GM23338 (cell line): Measurements from ENCODE around the gene ETV6. TPM values are rescaled to one million over a fixed set of nuclear protein-coding genes. Genes with fewer than 3 reads are reported as not detected.

ENCODE experiments used
- ATAC-seq: fragments of 200-7000 bp; cut with Tn5 transposase; 3 replicates; pipeline ENCODE4 v1.9.1; 2020
- DNase-seq: peaks from one replicate; pipeline ENCODE4 v3.0.0-alpha.2; 2015; ENCODE audit warnings: low spot score
- H2AFZ ChIP-seq: fragments of 200-600 bp; sonication (generic); 2 replicates; pipeline ENCODE4 v1.8.0; 2016; ENCODE audit warnings: antibody characterized with exemption, mild to moderate bottlenecking, moderate library complexity
- H3F3A ChIP-seq: fragments of 200-600 bp; sonication (generic); replicated peaks from 2 replicates; pipeline ENCODE4 v1.8.0; 2017; ENCODE audit warnings: antibody characterized with exemption, mixed run types, low read depth
- H3K27ac ChIP-seq: fragments of 200-600 bp; sonication (generic); 2 replicates; pipeline ENCODE4 v1.6.1; 2016; ENCODE audit warnings: low read depth
- H3K27me3 ChIP-seq: fragments of 200-600 bp; sonication (generic); 2 replicates; pipeline ENCODE4 v1.8.0; 2016; ENCODE audit warnings: mild to moderate bottlenecking, mixed run types, moderate library complexity; ENCODE audit not compliant: insufficient read depth
- H3K36me3 ChIP-seq: fragments of 200-600 bp; sonication (generic); 2 replicates; pipeline ENCODE4 v1.8.0; 2016; ENCODE audit warnings: mild to moderate bottlenecking; ENCODE audit not compliant: insufficient read depth
- H3K4me1 ChIP-seq: fragments of 200-600 bp; sonication (generic); 2 replicates; pipeline ENCODE4 v1.8.0; 2016; ENCODE audit warnings: mild to moderate bottlenecking, moderate library complexity; ENCODE audit not compliant: insufficient read depth
- H3K4me2 ChIP-seq: fragments of 200-600 bp; sonication (generic); 2 replicates; pipeline ENCODE4 v1.7.1; 2017; ENCODE audit warnings: mixed run types
- H3K4me3 ChIP-seq: fragments of 200-600 bp; sonication (generic); 2 replicates; pipeline ENCODE4 v1.6.1; 2016; ENCODE audit warnings: mixed run types
- H3K79me2 ChIP-seq: fragments of 200-600 bp; sonication (generic); replicated peaks from 2 replicates; pipeline ENCODE4 v1.8.0; 2017; ENCODE audit warnings: mild to moderate bottlenecking; ENCODE audit not compliant: insufficient read depth
- H3K9me2 ChIP-seq: fragments of 200-600 bp; sonication (generic); 2 replicates; pipeline ENCODE4 v1.8.0; 2017; ENCODE audit not compliant: insufficient read depth
- H4K20me1 ChIP-seq: fragments of 200-600 bp; sonication (generic); replicated peaks from 2 replicates; pipeline ENCODE4 v1.8.0; 2017; ENCODE audit warnings: mild to moderate bottlenecking; ENCODE audit not compliant: insufficient read depth
- H3K27ac Mint-ChIP-seq: 2 replicates; pipeline ENCODE4 v1.8.0; 2020; ENCODE audit warnings: inconsistent platforms, mild to moderate bottlenecking, moderate library complexity, mixed read lengths
- H3K27me3 Mint-ChIP-seq: 3 replicates; pipeline ENCODE4 v1.8.0; 2022; ENCODE audit warnings: low read depth, mild to moderate bottlenecking, moderate library complexity, mixed read lengths, inconsistent platforms; ENCODE audit not compliant: insufficient read depth, poor library complexity
- H3K36me3 Mint-ChIP-seq: 3 replicates; pipeline ENCODE4 v1.8.0; 2021; ENCODE audit warnings: low read depth, mild to moderate bottlenecking, inconsistent platforms, moderate library complexity, mixed read lengths
- H3K4me1 Mint-ChIP-seq: 3 replicates; pipeline ENCODE4 v1.8.0; 2020; ENCODE audit warnings: mild to moderate bottlenecking, inconsistent platforms, mixed read lengths
- H3K4me3 Mint-ChIP-seq: 3 replicates; pipeline ENCODE4 v1.8.0; 2021; ENCODE audit warnings: moderate library complexity, mild to moderate bottlenecking, inconsistent platforms, mixed read lengths
- H3K9me3 Mint-ChIP-seq: 3 replicates; pipeline ENCODE4 v1.8.0; 2020; ENCODE audit warnings: moderate library complexity, mild to moderate bottlenecking, inconsistent platforms, mixed read lengths
- CREB1 ChIP-seq: fragments of 250-450 bp; sonication (Bioruptor Pico); IDR thresholded peaks from 2 replicates; pipeline ENCODE4 v1.5.0; 2020; ENCODE audit warnings: low read depth, mild to moderate bottlenecking, moderate library complexity
- ETS1 ChIP-seq: IDR thresholded peaks from 2 replicates; pipeline ENCODE4 v1.6.1; 2016; ENCODE audit warnings: antibody characterized with exemption
- EZH2 ChIP-seq: fragments of 200-600 bp; sonication (generic); IDR thresholded peaks from one replicate; pipeline ENCODE4 v1.8.0; 2017; ENCODE audit warnings: antibody characterized with exemption, mild to moderate bottlenecking, low read depth; ENCODE audit not compliant: unreplicated experiment
- EZH2phosphoT487 ChIP-seq: fragments of 200-600 bp; sonication (generic); IDR thresholded peaks from one replicate; pipeline ENCODE4 v1.8.1; 2018; ENCODE audit warnings: antibody characterized with exemption; ENCODE audit not compliant: unreplicated experiment
- JUNB ChIP-seq: IDR thresholded peaks from one replicate; pipeline ENCODE4 v1.6.1; 2016; ENCODE audit warnings: antibody characterized with exemption; ENCODE audit not compliant: unreplicated experiment
- NANOG ChIP-seq: IDR thresholded peaks from 2 replicates; pipeline ENCODE4 v1.6.1; 2016; ENCODE audit warnings: antibody characterized with exemption, borderline replicate concordance
- POLR2AphosphoS5 ChIP-seq: IDR thresholded peaks from 2 replicates; pipeline ENCODE4 v1.6.1; 2016; ENCODE audit warnings: antibody characterized with exemption, low read depth
- REST ChIP-seq: IDR thresholded peaks from one replicate; pipeline ENCODE4 v1.6.1; 2018; ENCODE audit warnings: antibody characterized with exemption; ENCODE audit not compliant: unreplicated experiment
- STAT1 ChIP-seq: IDR thresholded peaks from one replicate; pipeline ENCODE4 v1.6.1; 2016; ENCODE audit warnings: antibody characterized with exemption; ENCODE audit not compliant: unreplicated experiment
- ZNF114 ChIP-seq: fragments of 250-450 bp; sonication (Bioruptor Pico); IDR thresholded peaks from 2 replicates; pipeline ENCODE4 v1.5.0; 2020; ENCODE audit warnings: mild to moderate bottlenecking, moderate library complexity
- ZNF331 ChIP-seq: fragments of 250-450 bp; sonication (Bioruptor Pico); IDR thresholded peaks from 2 replicates; pipeline ENCODE4 v1.5.0; 2020; ENCODE audit warnings: low read depth, mild to moderate bottlenecking, moderate library complexity
- polyA plus RNA-seq: library from polyadenylated mRNA; unstranded; fragments of >200 nt; fragmentation: Nextera tagmentation; extraction: Ambion mirVana; gene quantifications from 2 replicates; pipeline ENCODE4 v1.2.1, GENCODE V29; 2016
- total RNA-seq: library from RNA; depleted of rRNA; stranded (reverse); fragments of >200 nt; shearing (Covaris generic); gene quantifications from 2 replicates; pipeline ENCODE4 v1.2.3, GENCODE V29; 2014
- TF ChIP-seq, protein P1 (sequence below): fragments of 250-450 bp; sonication (Bioruptor Pico); IDR thresholded peaks from 2 replicates; pipeline ENCODE4 v1.5.0; 2020; ENCODE audit warnings: mild to moderate bottlenecking, moderate library complexity
- TF ChIP-seq, protein P2 (sequence below), 2 experiments: fragments of 200-600 bp in 1 of 2; sonication (generic) in 1 of 2; conservative IDR thresholded peaks; 2 replicates each; pipeline versions ENCODE4 v1.5.1 to v1.6.1; 2016 to 2017; ENCODE audit warnings: antibody characterized with exemption in 2 of 2, low read depth in 2 of 2, mild to moderate bottlenecking in 2 of 2, moderate library complexity in 1 of 2

The ETV6 gene
- total and polyA plus RNA-seq, 2 experiments from 2014 or later = 7.5 to 15.1 TPM

GRCh38 chr12:11798006-11798708 is 148.7 kb downstream of the ETV6 start:
- Histone ChIP-seq H3K36me3 (no peaks in the 10 kb centered on the region), H3K27me3 (no peaks in the 10 kb centered on the region), H3K79me2 (peaks cover 4% of the 10 kb centered on the region; the same call in 1 of the 2 replicates), H3K4me3 (no peak overlapping the region), H3F3A (no peaks in the 10 kb centered on the region), H3K4me2 (no peak overlapping the region), H4K20me1 (no peaks in the 10 kb centered on the region), H3K4me1 (peaks cover 12% of the 10 kb centered on the region), H2AFZ (no peak overlapping the region), H3K9me2 (peaks cover 4% of the 10 kb centered on the region; the same call in 1 of the 2 replicates), H3K27ac (no peak overlapping the region)
- Mint-ChIP-seq H3K9me3 (no peaks in the 10 kb centered on the region), H3K27me3 (no peaks in the 10 kb centered on the region), H3K4me3 (no peak overlapping the region), H3K27ac (no peak overlapping the region), H3K36me3 (no peaks in the 10 kb centered on the region), H3K4me1 (peaks cover 29% of the 10 kb centered on the region)
- DNase-seq = no peak
- ATAC-seq = no peak
- TF ChIP-seq CREB1 (CRISPR knock-in tag) (no peak), POLR2AphosphoS5 (no peak), STAT1 (no peak), EZH2 (no peak), ETS1 (no peak), REST (no peak), NANOG (no peak), EZH2phosphoT487 (no peak), JUNB (no peak), ZNF114 (no peak), ZNF331 (CRISPR knock-in tag) (no peak)
- TF ChIP-seq, protein P1, sequence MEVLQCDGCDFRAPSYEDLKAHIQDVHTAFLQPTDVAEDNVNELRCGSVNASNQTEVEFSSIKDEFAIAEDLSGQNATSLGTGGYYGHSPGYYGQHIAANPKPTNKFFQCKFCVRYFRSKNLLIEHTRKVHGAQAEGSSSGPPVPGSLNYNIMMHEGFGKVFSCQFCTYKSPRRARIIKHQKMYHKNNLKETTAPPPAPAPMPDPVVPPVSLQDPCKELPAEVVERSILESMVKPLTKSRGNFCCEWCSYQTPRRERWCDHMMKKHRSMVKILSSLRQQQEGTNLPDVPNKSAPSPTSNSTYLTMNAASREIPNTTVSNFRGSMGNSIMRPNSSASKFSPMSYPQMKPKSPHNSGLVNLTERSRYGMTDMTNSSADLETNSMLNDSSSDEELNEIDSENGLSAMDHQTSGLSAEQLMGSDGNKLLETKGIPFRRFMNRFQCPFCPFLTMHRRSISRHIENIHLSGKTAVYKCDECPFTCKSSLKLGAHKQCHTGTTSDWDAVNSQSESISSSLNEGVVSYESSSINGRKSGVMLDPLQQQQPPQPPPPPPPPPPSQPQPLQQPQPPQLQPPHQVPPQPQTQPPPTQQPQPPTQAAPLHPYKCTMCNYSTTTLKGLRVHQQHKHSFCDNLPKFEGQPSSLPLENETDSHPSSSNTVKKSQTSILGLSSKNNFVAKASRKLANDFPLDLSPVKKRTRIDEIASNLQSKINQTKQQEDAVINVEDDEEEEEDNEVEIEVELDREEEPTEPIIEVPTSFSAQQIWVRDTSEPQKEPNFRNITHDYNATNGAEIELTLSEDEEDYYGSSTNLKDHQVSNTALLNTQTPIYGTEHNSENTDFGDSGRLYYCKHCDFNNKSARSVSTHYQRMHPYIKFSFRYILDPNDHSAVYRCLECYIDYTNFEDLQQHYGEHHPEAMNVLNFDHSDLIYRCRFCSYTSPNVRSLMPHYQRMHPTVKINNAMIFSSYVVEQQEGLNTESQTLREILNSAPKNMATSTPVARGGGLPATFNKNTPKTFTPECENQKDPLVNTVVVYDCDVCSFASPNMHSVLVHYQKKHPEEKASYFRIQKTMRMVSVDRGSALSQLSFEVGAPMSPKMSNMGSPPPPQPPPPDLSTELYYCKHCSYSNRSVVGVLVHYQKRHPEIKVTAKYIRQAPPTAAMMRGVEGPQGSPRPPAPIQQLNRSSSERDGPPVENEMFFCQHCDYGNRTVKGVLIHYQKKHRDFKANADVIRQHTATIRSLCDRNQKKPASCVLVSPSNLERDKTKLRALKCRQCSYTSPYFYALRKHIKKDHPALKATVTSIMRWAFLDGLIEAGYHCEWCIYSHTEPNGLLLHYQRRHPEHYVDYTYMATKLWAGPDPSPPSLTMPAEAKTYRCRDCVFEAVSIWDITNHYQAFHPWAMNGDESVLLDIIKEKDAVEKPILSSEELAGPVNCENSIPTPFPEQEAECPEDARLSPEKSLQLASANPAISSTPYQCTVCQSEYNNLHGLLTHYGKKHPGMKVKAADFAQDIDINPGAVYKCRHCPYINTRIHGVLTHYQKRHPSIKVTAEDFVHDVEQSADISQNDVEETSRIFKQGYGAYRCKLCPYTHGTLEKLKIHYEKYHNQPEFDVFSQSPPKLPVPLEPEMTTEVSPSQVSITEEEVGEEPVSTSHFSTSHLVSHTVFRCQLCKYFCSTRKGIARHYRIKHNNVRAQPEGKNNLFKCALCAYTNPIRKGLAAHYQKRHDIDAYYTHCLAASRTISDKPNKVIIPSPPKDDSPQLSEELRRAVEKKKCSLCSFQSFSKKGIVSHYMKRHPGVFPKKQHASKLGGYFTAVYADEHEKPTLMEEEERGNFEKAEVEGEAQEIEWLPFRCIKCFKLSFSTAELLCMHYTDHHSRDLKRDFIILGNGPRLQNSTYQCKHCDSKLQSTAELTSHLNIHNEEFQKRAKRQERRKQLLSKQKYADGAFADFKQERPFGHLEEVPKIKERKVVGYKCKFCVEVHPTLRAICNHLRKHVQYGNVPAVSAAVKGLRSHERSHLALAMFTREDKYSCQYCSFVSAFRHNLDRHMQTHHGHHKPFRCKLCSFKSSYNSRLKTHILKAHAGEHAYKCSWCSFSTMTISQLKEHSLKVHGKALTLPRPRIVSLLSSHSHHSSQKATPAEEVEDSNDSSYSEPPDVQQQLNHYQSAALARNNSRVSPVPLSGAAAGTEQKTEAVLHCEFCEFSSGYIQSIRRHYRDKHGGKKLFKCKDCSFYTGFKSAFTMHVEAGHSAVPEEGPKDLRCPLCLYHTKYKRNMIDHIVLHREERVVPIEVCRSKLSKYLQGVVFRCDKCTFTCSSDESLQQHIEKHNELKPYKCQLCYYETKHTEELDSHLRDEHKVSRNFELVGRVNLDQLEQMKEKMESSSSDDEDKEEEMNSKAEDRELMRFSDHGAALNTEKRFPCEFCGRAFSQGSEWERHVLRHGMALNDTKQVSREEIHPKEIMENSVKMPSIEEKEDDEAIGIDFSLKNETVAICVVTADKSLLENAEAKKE (CRISPR knock-in tag) = no peak
- TF ChIP-seq, protein P2, sequence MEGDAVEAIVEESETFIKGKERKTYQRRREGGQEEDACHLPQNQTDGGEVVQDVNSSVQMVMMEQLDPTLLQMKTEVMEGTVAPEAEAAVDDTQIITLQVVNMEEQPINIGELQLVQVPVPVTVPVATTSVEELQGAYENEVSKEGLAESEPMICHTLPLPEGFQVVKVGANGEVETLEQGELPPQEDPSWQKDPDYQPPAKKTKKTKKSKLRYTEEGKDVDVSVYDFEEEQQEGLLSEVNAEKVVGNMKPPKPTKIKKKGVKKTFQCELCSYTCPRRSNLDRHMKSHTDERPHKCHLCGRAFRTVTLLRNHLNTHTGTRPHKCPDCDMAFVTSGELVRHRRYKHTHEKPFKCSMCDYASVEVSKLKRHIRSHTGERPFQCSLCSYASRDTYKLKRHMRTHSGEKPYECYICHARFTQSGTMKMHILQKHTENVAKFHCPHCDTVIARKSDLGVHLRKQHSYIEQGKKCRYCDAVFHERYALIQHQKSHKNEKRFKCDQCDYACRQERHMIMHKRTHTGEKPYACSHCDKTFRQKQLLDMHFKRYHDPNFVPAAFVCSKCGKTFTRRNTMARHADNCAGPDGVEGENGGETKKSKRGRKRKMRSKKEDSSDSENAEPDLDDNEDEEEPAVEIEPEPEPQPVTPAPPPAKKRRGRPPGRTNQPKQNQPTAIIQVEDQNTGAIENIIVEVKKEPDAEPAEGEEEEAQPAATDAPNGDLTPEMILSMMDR (conservative IDR thresholded peaks at IDR 0.05; ENCODE audit: low read depth in 2 of 2) = no peak
